Renal cortex interstitium (tissue), 11 donors: ENCODE data around the gene TBC1D24. TPM values are rescaled to one million over a fixed set of nuclear protein-coding genes. Genes with fewer than 3 reads are reported as not detected.
A peak's percentile ranks its signal among the peaks of the same experiment; 100 is the strongest.
"Not testable (repeated sequence)": the region's sequence is repeated elsewhere in the genome, so short reads cannot be mapped to it uniquely, and the experiment has no call there.

ENCODE experiments used
- DNase-seq, 11 donors: peaks; one replicate each; pipeline ENCODE4 v3.0.0-alpha.2; 2013; ENCODE audit warnings: low read depth in 9 of 11, low spot score in 4 of 11; ENCODE audit errors: extremely low read depth in 1 of 11
- polyA plus RNA-seq, 3 donors: library from polyadenylated mRNA; unstranded; fragments of 120-200 nt; gene quantifications; one replicate each; pipeline ENCODE4 v1.2.1, GENCODE V29; 2013; ENCODE audit not compliant: insufficient read length in 3 of 3

TBC1D24 gene
- polyA plus RNA-seq, 3 donors, result 15.2 to 19.6 (median 19.0) TPM

DNA sequence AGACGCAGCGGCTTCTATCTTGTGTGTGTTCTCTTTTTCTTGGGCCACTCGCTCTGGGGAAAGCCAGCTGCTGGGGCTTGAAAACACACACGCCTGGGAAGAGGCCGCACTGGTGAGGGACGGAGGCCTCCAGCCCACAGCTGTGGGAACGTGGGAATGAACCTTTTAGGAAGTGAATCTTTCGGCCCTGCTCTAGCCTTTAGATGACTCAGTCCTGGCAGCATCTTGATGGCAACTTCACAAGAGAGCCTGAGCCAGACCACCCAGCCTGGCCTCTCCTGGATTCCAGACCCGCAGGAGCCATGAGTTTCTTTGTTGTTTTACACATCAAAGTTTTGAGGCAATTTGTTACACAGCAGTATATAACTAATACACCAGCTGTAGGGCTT, 60.7 kb downstream of the TBC1D24 start:
- DNase-seq, result no peak

GRCh38 chr16:2537451-2538379, 62.8 kb downstream of the TBC1D24 start, which contains the start of gene PDPK1:
PDPK1 (plus strand) TSS chr16:2538021; CDS start chr16:2538113, 92 bp downstream.
- peak in 10 of 11 donors; percentile 81 to 95 (median 92) for DNase-seq

- not testable (repeated sequence) for DNase-seq
Observed at GRCh38 chr16:2539192-2539844, 64.4 kb downstream of the TBC1D24 start.

GRCh38 chr16:2539845-2540458, 65.0 kb downstream of the TBC1D24 start:
- not testable (repeated sequence) for DNase-seq

- not testable (repeated sequence) for DNase-seq
Observed at GRCh38 chr16:2540912-2541311, 66.0 kb downstream of the TBC1D24 start.

DNA sequence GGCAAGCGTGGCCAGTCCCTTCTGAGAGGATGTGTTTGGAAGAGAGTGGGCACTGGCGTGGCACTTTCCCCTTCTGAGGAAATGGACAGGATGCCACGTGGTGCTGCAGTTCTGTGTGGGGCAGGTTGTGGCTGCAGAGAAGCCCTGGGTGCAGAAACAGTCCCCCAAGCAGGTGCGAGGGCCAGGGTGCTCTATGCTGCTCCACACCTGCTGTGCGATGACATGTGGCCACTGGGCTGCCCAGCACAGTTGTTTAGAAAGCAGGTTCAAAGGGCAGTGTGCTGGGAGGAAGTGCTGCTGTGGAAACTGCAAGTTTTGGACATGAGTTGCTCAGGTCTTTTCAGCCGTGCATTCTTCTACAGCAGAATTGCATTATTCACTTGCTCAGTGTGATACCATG, 66.5 kb downstream of the TBC1D24 start:
- DNase-seq, result not testable (repeated sequence)

- DNase-seq, result not testable (repeated sequence)
Observed at GRCh38 chr16:2543771-2544170, 68.8 kb downstream of the TBC1D24 start.

- not testable (repeated sequence) for DNase-seq
Observed at GRCh38 chr16:2550283-2550878, 75.5 kb downstream of the TBC1D24 start.

DNA sequence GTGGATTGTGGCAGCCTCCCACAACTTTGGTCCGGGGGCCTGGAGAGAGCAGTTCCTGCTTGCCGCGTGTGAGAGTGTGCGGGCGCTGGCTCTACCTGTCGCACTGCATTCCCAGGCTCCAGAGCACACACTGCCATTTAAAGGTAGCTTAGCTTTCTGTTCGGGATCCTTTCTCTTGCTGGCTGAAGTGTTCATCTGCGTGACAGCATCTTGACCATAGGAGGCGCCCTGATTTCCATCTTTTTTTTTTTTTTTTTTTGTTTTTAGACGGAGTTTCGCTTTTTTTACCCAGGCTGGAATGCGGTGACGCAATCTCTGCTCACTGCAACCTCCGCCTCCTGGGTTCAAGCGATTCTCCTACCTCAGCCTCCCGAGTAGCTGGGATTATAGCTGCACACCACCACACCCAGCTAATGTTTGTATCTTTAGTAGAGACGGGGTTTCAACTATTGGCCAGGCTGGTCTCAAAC, 76.5 kb downstream of the TBC1D24 start:
- not testable (repeated sequence) for DNase-seq

GRCh38 chr16:2554709-2555425, 79.9 kb downstream of the TBC1D24 start:
- DNase-seq, result not testable (repeated sequence)

Other genes starting within 250 kb of the TBC1D24 start
- gene DNASE1L2, start 238.7 kb upstream of the TBC1D24 start, polyA plus RNA-seq, result 1 to 10 TPM in 2 of 3 donors, under 1 TPM in 1; 0.36 to 1.4 (median 1.4) TPM
- gene ECI1, start 223.5 kb upstream of the TBC1D24 start, polyA plus RNA-seq, result 10 to 100 TPM; 59.0 to 76.2 (median 72.2) TPM
- 100 to 1,000 TPM; 194 to 231 (median 219) TPM for gene RNPS1, start 207.0 kb upstream of the TBC1D24 start, polyA plus RNA-seq
- 1 to 10 TPM; 5.2 to 6.9 (median 6.3) TPM for gene ABCA3, start 134.4 kb upstream of the TBC1D24 start, polyA plus RNA-seq
- 10 to 100 TPM in 2 of 3 donors, 1 to 10 TPM in 1; 9.5 to 14.0 (median 11.9) TPM for gene CCNF, start 45.7 kb upstream of the TBC1D24 start, polyA plus RNA-seq
- gene TEDC2, start 15.0 kb upstream of the TBC1D24 start, polyA plus RNA-seq, result 10 to 100 TPM in 2 of 3 donors, 1 to 10 TPM in 1; 8.5 to 14.2 (median 11.8) TPM
- 1 to 10 TPM; 1.8 to 4.4 (median 3.5) TPM for gene NTN3, start 3.8 kb upstream of the TBC1D24 start, polyA plus RNA-seq
- 100 to 1,000 TPM; 158 to 278 (median 243) TPM for gene ATP6V0C, start 38.8 kb downstream of the TBC1D24 start, polyA plus RNA-seq
- 10 to 100 TPM; 22.4 to 41.6 (median 33.2) TPM for gene AMDHD2, start 45.2 kb downstream of the TBC1D24 start, polyA plus RNA-seq
- 1 to 10 TPM; 1.8 to 4.9 (median 4.1) TPM for gene CEMP1, start 56.3 kb downstream of the TBC1D24 start, polyA plus RNA-seq
- 10 to 100 TPM; 48.9 to 60.3 (median 53.9) TPM for gene PDPK1, start 62.9 kb downstream of the TBC1D24 start, polyA plus RNA-seq
- gene KCTD5, start 207.4 kb downstream of the TBC1D24 start, polyA plus RNA-seq, result 10 to 100 TPM; 21.2 to 26.0 (median 22.6) TPM
- 1 to 10 TPM; 1.5 to 2.0 (median 1.8) TPM for gene PRSS27, start 245.1 kb downstream of the TBC1D24 start, polyA plus RNA-seq